Epidermal melanocyte (primary cell): Measurements from ENCODE around the gene PPDPF.

Experiments used
- DNase-seq: peaks from one replicate; pipeline ENCODE4 v3.0.0; 2011; ENCODE audit warnings: low spot score; ENCODE audit not compliant: insufficient read length

The PPDPF gene

GRCh38 chr20:63536241-63536977, 15.8 kb downstream of the PPDPF start:
- peak; percentile 96 for DNase-seq

GRCh38 chr20:63536997-63537524, 16.5 kb downstream of the PPDPF start, which contains the start of gene PTK6:
PTK6 (minus strand) TSS chr20:63537376; CDS start chr20:63537314, 62 bp downstream.
- DNase-seq: no peak

- peak; percentile 99 for DNase-seq
Observed at GRCh38 chr20:63537525-63538203, 17.1 kb downstream of the PPDPF start.

- DNase-seq: no peak
Observed at GRCh38 chr20:63538204-63539091, 17.9 kb downstream of the PPDPF start.

GRCh38 chr20:63539092-63539430, 18.5 kb downstream of the PPDPF start:
- DNase-seq: no peak

- DNase-seq: no peak
Observed at GRCh38 chr20:63539441-63540370, 19.1 kb downstream of the PPDPF start.

- peak; percentile 72 for DNase-seq
Observed at GRCh38 chr20:63540417-63541186, 20.0 kb downstream of the PPDPF start.

GRCh38 chr20:63541371-63541770, 20.8 kb downstream of the PPDPF start:
- DNase-seq: no peak

GRCh38 chr20:63542031-63542559, 21.5 kb downstream of the PPDPF start:
- no peak for DNase-seq

- no peak for DNase-seq
Observed at GRCh38 chr20:63542696-63543095, 22.1 kb downstream of the PPDPF start.

- no peak for DNase-seq
Observed at GRCh38 chr20:63543131-63543530, 22.6 kb downstream of the PPDPF start.

- no peak for DNase-seq
Observed at GRCh38 chr20:63543733-63544132, 23.2 kb downstream of the PPDPF start.

- no peak for DNase-seq
Observed at GRCh38 chr20:63544241-63544957, 23.8 kb downstream of the PPDPF start.

- DNase-seq: no peak
Observed at GRCh38 chr20:63544958-63545516, 24.5 kb downstream of the PPDPF start.

- DNase-seq: no peak
Observed at GRCh38 chr20:63545814-63546213, 25.2 kb downstream of the PPDPF start.

GRCh38 chr20:63546256-63546955, 25.8 kb downstream of the PPDPF start:
- DNase-seq: no peak

- DNase-seq: no peak
Observed at GRCh38 chr20:63546956-63547724, 26.6 kb downstream of the PPDPF start.
